Measurements from ENCODE around the gene ACY1. TPM values are rescaled to one million over a fixed set of nuclear protein-coding genes. Genes with fewer than 3 reads are reported as not detected.

The ACY1 gene
- polyA plus RNA-seq, 2 of the 4 experiments (the other 2 are of a cell fraction), result 20.7 to 21.1 TPM

- CTCF ChIA-PET, result interaction anchor here (1.8 to 7.3 kb wide), 5 partner anchors 11 to 215 kb away, joined by 4 to 218 read pairs (median 96); no protein-coding TSS in a partner anchor
- H3K27ac ChIP-seq, result no peak overlapping the region
- FAIRE-seq (no peak), ATAC-seq (no peak), DNase-seq (ENCODE audit: low read depth in 1 of 2, low spot score in 1 of 2) (no peak)
- no peak overlapping the region for H3K4me2 ChIP-seq
- POLR2A ChIA-PET, result no interaction called here
- no peak overlapping the region for H3K4me3 ChIP-seq
- H3K9me3 ChIP-seq, result no peaks in the 10 kb centered on the region
- TF ChIP-seq TP53 (CRISPR knock-in tag; IDR thresholded peaks at IDR 0.05) (no peak), HOXB13 (CRISPR knock-in tag; IDR thresholded peaks at IDR 0.05; ENCODE audit: low read depth) (no peak), HMGXB4 (CRISPR knock-in tag; IDR thresholded peaks at IDR 0.05; ENCODE audit: borderline replicate concordance) (no peak), RCOR1 (IDR thresholded peaks at IDR 0.05; ENCODE audit: low read depth, low read length) (no peak), REST (IDR thresholded peaks at IDR 0.05) (no peak), KDM1A (IDR thresholded peaks at IDR 0.05; ENCODE audit: low read depth) (no peak), E2F6 (IDR thresholded peaks at IDR 0.05; ENCODE audit: borderline replicate concordance, low read depth) (no peak)
- 68% methylated on average over 11 of the region's 15 CpGs for WGBS (ENCODE audit: missing lambda C conversion rate)
- H3K4me1 ChIP-seq, result peaks cover 6% of the 10 kb centered on the region; the same call in 1 of the 3 replicates
Observed at GRCh38 chr3:52005571-52005986, 22.2 kb downstream of the ACY1 start.

GRCh38 chr3:52006017-52006819 lies 22.9 kb downstream of the ACY1 start:
- ChIA-PET CTCF (interaction anchor here (1.8 to 7.3 kb wide), 5 partner anchors 10 to 214 kb away, joined by 4 to 218 read pairs (median 96); no protein-coding TSS in a partner anchor), POLR2A (no interaction called here)
- TF ChIP-seq HEYL (CRISPR knock-in tag; IDR thresholded peaks at IDR 0.05) (no peak), HES2 (IDR thresholded peaks at IDR 0.05) (no peak), KDM1A (IDR thresholded peaks at IDR 0.05; ENCODE audit: low read depth) (no peak), EP300 (IDR thresholded peaks at IDR 0.05) (no peak), HMGXB4 (CRISPR knock-in tag; IDR thresholded peaks at IDR 0.05; ENCODE audit: borderline replicate concordance) (no peak), HOXB5 (CRISPR knock-in tag; IDR thresholded peaks at IDR 0.05) (no peak), CTCF (IDR thresholded peaks at IDR 0.05) (no peak), TFCP2L1 (CRISPR knock-in tag; IDR thresholded peaks at IDR 0.05) (no peak), BCL3 (IDR thresholded peaks at IDR 0.05) (no peak), POLR2AphosphoS2 (conservative IDR thresholded peaks at IDR 0.05; ENCODE audit: low read length) (no peak)
- 55% methylated on average over 4 of the region's 8 CpGs for WGBS (ENCODE audit: missing lambda C conversion rate)
- ATAC-seq, result no peak
- no peak for FAIRE-seq
- Histone ChIP-seq H3K4me3 (no peak overlapping the region), H3K27ac (no peak overlapping the region), H3K4me1 (peaks cover 6% of the 10 kb centered on the region; the same call in 1 of the 3 replicates), H3K4me2 (no peak overlapping the region), H3K9me3 (no peaks in the 10 kb centered on the region)
- DNase-seq (ENCODE audit: low read depth in 1 of 2, low spot score in 1 of 2), result no peak

Measured in A549 (cell line).